Measurements from ENCODE around the gene LIME1. TPM values are rescaled to one million over a fixed set of nuclear protein-coding genes. Genes with fewer than 3 reads are reported as not detected.
A peak's percentile ranks its signal among the peaks of the same experiment; 100 is the strongest.

Gene LIME1
- total and polyA plus RNA-seq, 2 of the 8 experiments (the other 6 are each of a cell fraction or from before 2014, with no cell fraction given), result 4.5 to 5.9 TPM

DNA sequence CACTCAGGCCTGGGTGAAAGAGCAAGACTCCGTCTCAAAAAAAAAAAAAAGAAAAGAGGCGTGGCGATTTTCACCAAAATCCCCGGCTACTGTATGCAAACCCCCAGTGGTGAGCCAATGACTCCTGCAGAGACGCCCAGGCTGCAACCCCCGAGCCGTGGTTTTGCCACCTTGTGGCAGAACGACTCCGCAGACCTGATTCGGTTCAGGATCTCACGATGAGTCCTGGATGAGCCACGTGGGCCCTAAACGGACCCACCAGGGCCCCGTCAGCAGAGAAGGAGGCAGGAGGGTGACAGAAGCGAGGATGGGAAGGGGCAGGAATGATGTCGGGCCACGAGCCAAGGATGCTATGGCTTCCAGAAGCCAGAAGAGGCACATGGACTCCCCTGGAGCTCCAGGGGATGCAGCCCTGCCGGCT lies 45.6 kb downstream of the LIME1 start:
- no peak overlapping the region for H3K23ac ChIP-seq (ENCODE audit: insufficient read length)
- 0 out of 2 replicates have a peak overlapping the region, but pooled peaks have one; percentile 35 for H2BK5ac ChIP-seq (ENCODE audit: low read depth, low read length)
- FAIRE-seq (no peak), DNase-seq (ENCODE audit: low read depth in 1 of 2, low spot score in 2 of 2) (no peak)
- peaks cover 9% of the 10 kb centered on the region for H3K79me1 ChIP-seq (ENCODE audit: low read depth, low read length)
- H3K36me3 ChIP-seq (ENCODE audit: control insufficient read depth in 2 of 4, insufficient read depth in 4 of 4, low read length in 3 of 4), result no peaks in the 10 kb centered on the region; a peak in 1 of 8 replicates
- H2BK120ac ChIP-seq (replicated peaks; ENCODE audit: low read depth, low read length), result no peak overlapping the region
- no peak overlapping the region for H3K4me2 ChIP-seq (ENCODE audit: insufficient read depth in 1 of 2, low read depth in 2 of 2, low read length in 2 of 2)
- no peak overlapping the region for H2BK15ac ChIP-seq (ENCODE audit: low read length)
- H3K4ac ChIP-seq (replicated peaks; ENCODE audit: insufficient read length, low read depth, low read length), result no peak overlapping the region
- no peaks in the 10 kb centered on the region for H3K23me2 ChIP-seq (ENCODE audit: low read depth, low read length)
- H3K4me3 ChIP-seq (ENCODE audit: extremely low read depth in 1 of 4, insufficient read depth in 2 of 4, low read depth in 3 of 4, low read length in 4 of 4), result no peak overlapping the region
- no peak overlapping the region for H3K56ac ChIP-seq (replicated peaks; ENCODE audit: insufficient read length, low read depth, low read length)
- peaks cover 0 to under 1% of the 10 kb centered on the region in 2 experiments; a peak in 1 of 4 replicates for H3K9me3 ChIP-seq (ENCODE audit: insufficient read depth in 2 of 2, low read depth in 1 of 2, low read length in 1 of 2)
- no peak overlapping the region for H3K14ac ChIP-seq (ENCODE audit: insufficient read length)
- no peak overlapping the region for H3K9ac ChIP-seq (replicated peaks in 1 of 4; ENCODE audit: extremely low read depth in 1 of 4, low read depth in 3 of 4, low read length in 3 of 4)
- TF ChIP-seq, protein P1, sequence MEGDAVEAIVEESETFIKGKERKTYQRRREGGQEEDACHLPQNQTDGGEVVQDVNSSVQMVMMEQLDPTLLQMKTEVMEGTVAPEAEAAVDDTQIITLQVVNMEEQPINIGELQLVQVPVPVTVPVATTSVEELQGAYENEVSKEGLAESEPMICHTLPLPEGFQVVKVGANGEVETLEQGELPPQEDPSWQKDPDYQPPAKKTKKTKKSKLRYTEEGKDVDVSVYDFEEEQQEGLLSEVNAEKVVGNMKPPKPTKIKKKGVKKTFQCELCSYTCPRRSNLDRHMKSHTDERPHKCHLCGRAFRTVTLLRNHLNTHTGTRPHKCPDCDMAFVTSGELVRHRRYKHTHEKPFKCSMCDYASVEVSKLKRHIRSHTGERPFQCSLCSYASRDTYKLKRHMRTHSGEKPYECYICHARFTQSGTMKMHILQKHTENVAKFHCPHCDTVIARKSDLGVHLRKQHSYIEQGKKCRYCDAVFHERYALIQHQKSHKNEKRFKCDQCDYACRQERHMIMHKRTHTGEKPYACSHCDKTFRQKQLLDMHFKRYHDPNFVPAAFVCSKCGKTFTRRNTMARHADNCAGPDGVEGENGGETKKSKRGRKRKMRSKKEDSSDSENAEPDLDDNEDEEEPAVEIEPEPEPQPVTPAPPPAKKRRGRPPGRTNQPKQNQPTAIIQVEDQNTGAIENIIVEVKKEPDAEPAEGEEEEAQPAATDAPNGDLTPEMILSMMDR (IDR thresholded peaks at IDR 0.05; ENCODE audit: control extremely low read depth in 1 of 3, insufficient read depth in 1 of 3, low read depth in 1 of 3, low read length in 3 of 3), result peak; percentile 5 to 14 (median 5); a peak in 3 of 4 replicates
- TF ChIP-seq YY1 (IDR thresholded peaks at IDR 0.05; ENCODE audit: low read depth, low read length), result no peak
- TF ChIP-seq EGR1 (IDR thresholded peaks at IDR 0.05; ENCODE audit: borderline replicate concordance, low read depth, low read length), result 0 out of 2 replicates have a peak, but pooled peaks have one; percentile 24
- H2AK5ac ChIP-seq (ENCODE audit: low read depth, low read length), result no peak overlapping the region
- H3K79me2 ChIP-seq (ENCODE audit: control insufficient read depth in 1 of 2, insufficient read depth in 2 of 2, low read length in 2 of 2), result peaks cover 0 to 18% of the 10 kb centered on the region in 2 experiments; a peak in 2 of 4 replicates
- CTCF ChIA-PET (ENCODE audit: partially characterized antibody), result interaction anchor here (1.3 to 15.2 kb wide), 3 partner anchors 6 to 82 kb away, joined by 3 to 191 read pairs (median 4); no protein-coding TSS in a partner anchor
- POLR2A ChIA-PET (ENCODE audit: partially characterized antibody), result no interaction called here
- H4K91ac ChIP-seq (replicated peaks; ENCODE audit: insufficient read length, low read length), result no peak overlapping the region
- H4K8ac ChIP-seq (ENCODE audit: extremely low read depth, insufficient read depth, low read length), result no peak overlapping the region
- peaks cover 0 to 7% of the 10 kb centered on the region in 2 experiments for H4K20me1 ChIP-seq (replicated peaks in 1 of 2; ENCODE audit: control insufficient read depth in 1 of 2, insufficient read depth in 2 of 2, low read length in 2 of 2)
- H2AFZ ChIP-seq (ENCODE audit: low read length), result no peak overlapping the region
- H2BK12ac ChIP-seq (ENCODE audit: low read depth, low read length), result no peak overlapping the region
- H3K18ac ChIP-seq (ENCODE audit: extremely low read depth, low read length), result no peak overlapping the region
- H3K4me1 ChIP-seq (replicated peaks in 1 of 4; ENCODE audit: control insufficient read depth in 3 of 4, insufficient read depth in 4 of 4, low read length in 3 of 4), result no peaks in the 10 kb centered on the region
- no peaks in the 10 kb centered on the region for H3K27me3 ChIP-seq (replicated peaks in 1 of 4; ENCODE audit: control insufficient read depth in 3 of 4, extremely low read depth in 1 of 4, insufficient read depth in 3 of 4, low read length in 3 of 4)
- H3K27ac ChIP-seq (ENCODE audit: low read depth, low read length), result no peak overlapping the region
- no peak overlapping the region for H4K5ac ChIP-seq (ENCODE audit: insufficient read length, low read depth, low read length)
- WGBS, 2 experiments (ENCODE audit: extremely low coverage in 1 of 2, insufficient coverage in 1 of 2, insufficient read length in 1 of 2, insufficient replicate concordance in 2 of 2, low coverage in 1 of 2, low lambda C conversion rate in 2 of 2, missing lambda C conversion rate in 1 of 2), result 83% methylated on average over 15 of the region's 18 CpGs; no CpG with 5 or more reads in 1 of the 2 experiments
- no peak overlapping the region for H2BK20ac ChIP-seq (ENCODE audit: low read length)
